IMR-90 (cell line): ENCODE measurements around the gene SEL1L3. TPM values are rescaled to one million over a fixed set of nuclear protein-coding genes. Genes with fewer than 3 reads are reported as not detected.

Source experiments
- ATAC-seq: fragments of 200-7000 bp; cut with Tn5 transposase; 2 replicates; pipeline ENCODE4 v1.9.1; 2020; ENCODE audit warnings: low read depth, mild to moderate bottlenecking, moderate library complexity
- BruUV-seq: library from RNA; stranded (reverse); fragments of 400-500 nt; replicated peaks from 2 replicates; lab custom pipeline; 2021; lab: Mats Ljungman, UMichigan
- CTCF ChIA-PET: fragments of 300-600 bp; formaldehyde crosslinking; extraction: SDS; loops from one replicate; lab custom pipeline; 2021; ENCODE audit warnings: antibody characterized with exemption; lab: Yijun Ruan, JAX
- POLR2A ChIA-PET: fragments of 300-600 bp; sonication (Branson Sonifier 250); formaldehyde crosslinking; loops from one replicate; lab custom pipeline; 2022; ENCODE audit warnings: antibody characterized with exemption; ENCODE audit not compliant: unreplicated experiment; lab: Charles Lee
- DNase-seq: peaks from one replicate; pipeline ENCODE4 v3.0.0; 2013
- H2AFZ ChIP-seq: replicated peaks from 2 replicates; pipeline ENCODE3; 2013; ENCODE audit warnings: low read length, mild to moderate bottlenecking; ENCODE audit not compliant: poor library complexity
- H2AK5ac ChIP-seq: 2 replicates; pipeline ENCODE4 v1.6.1; 2013; ENCODE audit warnings: low read depth, low read length, inconsistent platforms
- H2AK9ac ChIP-seq: replicated peaks from 2 replicates; pipeline ENCODE3; 2013; ENCODE audit warnings: mild to moderate bottlenecking, low read depth, low read length, moderate library complexity; ENCODE audit not compliant: poor library complexity
- H2BK120ac ChIP-seq: 2 replicates; pipeline ENCODE4 v1.6.1; 2013; ENCODE audit warnings: low read depth, low read length, inconsistent platforms
- H2BK15ac ChIP-seq: 3 replicates; pipeline ENCODE4 v1.6.1; 2013; ENCODE audit warnings: low read depth, low read length, inconsistent platforms
- H2BK20ac ChIP-seq: 2 replicates; pipeline ENCODE4 v1.6.1; 2013; ENCODE audit warnings: low read depth, mild to moderate bottlenecking, inconsistent platforms, low read length, moderate library complexity
- H2BK5ac ChIP-seq: 2 replicates; pipeline ENCODE4 v1.6.1; 2013; ENCODE audit warnings: mild to moderate bottlenecking, low read depth, low read length, inconsistent platforms; ENCODE audit not compliant: poor library complexity, severe bottlenecking
- H3K14ac ChIP-seq: replicated peaks from 2 replicates; pipeline ENCODE4 v1.6.1; 2013; ENCODE audit warnings: low read depth, low read length, inconsistent platforms
- H3K18ac ChIP-seq: 2 replicates; pipeline ENCODE4 v1.6.1; 2013; ENCODE audit warnings: low read depth, low read length, control low read depth
- H3K23ac ChIP-seq: 2 replicates; pipeline ENCODE4 v1.6.1; 2013; ENCODE audit warnings: low read depth, low read length, inconsistent platforms
- H3K27ac ChIP-seq: 2 replicates; pipeline ENCODE4 v1.5.1; 2013; ENCODE audit warnings: mild to moderate bottlenecking, control low read depth, low read length; ENCODE audit not compliant: insufficient read depth
- H3K27me3 ChIP-seq: 2 replicates; pipeline ENCODE4 v1.6.1; 2013; ENCODE audit warnings: low read length; ENCODE audit not compliant: control insufficient read depth, insufficient read depth
- H3K36me3 ChIP-seq: 2 replicates; pipeline ENCODE4 v1.6.1; 2013; ENCODE audit warnings: low read length, mixed read lengths; ENCODE audit not compliant: control insufficient read depth, insufficient read depth
- H3K4ac ChIP-seq: 2 replicates; pipeline ENCODE4 v1.6.1; 2013; ENCODE audit warnings: low read depth, low read length, inconsistent platforms
- H3K4me1 ChIP-seq: 2 replicates; pipeline ENCODE4 v1.6.1; 2013; ENCODE audit warnings: low read length, mixed read lengths; ENCODE audit not compliant: control insufficient read depth, insufficient read depth
- H3K4me2 ChIP-seq: 2 replicates; pipeline ENCODE4 v1.6.1; 2013; ENCODE audit warnings: low read depth, mild to moderate bottlenecking, control low read depth, low read length, moderate library complexity
- H3K4me3 ChIP-seq: 2 replicates; pipeline ENCODE4 v1.5.1; 2013; ENCODE audit warnings: low read depth, mild to moderate bottlenecking, control low read depth, low read length, moderate library complexity; ENCODE audit not compliant: insufficient read depth
- H3K56ac ChIP-seq: 2 replicates; pipeline ENCODE4 v1.6.1; 2013; ENCODE audit warnings: low read length, inconsistent platforms; ENCODE audit not compliant: insufficient read depth; ENCODE audit errors: extremely low read depth
- H3K79me1 ChIP-seq, 2 experiments: 2 replicates each; pipeline ENCODE4 v1.6.1; 2013; ENCODE audit warnings: low read length in 2 of 2, inconsistent platforms in 1 of 2, low read depth in 1 of 2
- H3K9ac ChIP-seq: 2 replicates; pipeline ENCODE4 v1.6.1; 2013; ENCODE audit warnings: low read depth, low read length, control low read depth
- H3K9me1 ChIP-seq: 2 replicates; pipeline ENCODE4 v1.6.1; 2013; ENCODE audit warnings: low read length, inconsistent platforms; ENCODE audit not compliant: insufficient read depth
- H3K9me3 ChIP-seq: 2 replicates; pipeline ENCODE4 v1.6.1; 2013; ENCODE audit warnings: low read length; ENCODE audit not compliant: control insufficient read depth, insufficient read depth
- H4K20me1 ChIP-seq: 2 replicates; pipeline ENCODE4 v1.6.1; 2013; ENCODE audit warnings: low read length, inconsistent platforms; ENCODE audit not compliant: insufficient read depth
- H4K5ac ChIP-seq: 2 replicates; pipeline ENCODE4 v1.6.1; 2013; ENCODE audit warnings: mild to moderate bottlenecking, low read depth, low read length, control low read depth
- H4K8ac ChIP-seq, 2 experiments: 2 replicates each; pipeline ENCODE4 v1.6.1; 2013; ENCODE audit warnings: low read depth in 2 of 2, low read length in 2 of 2, control low read depth in 1 of 2, inconsistent platforms in 1 of 2
- H4K91ac ChIP-seq: 2 replicates; pipeline ENCODE4 v1.6.1; 2013; ENCODE audit warnings: low read depth, low read length, inconsistent platforms; ENCODE audit not compliant: insufficient read depth
- BHLHE40 ChIP-seq: fragments of 150-350 bp; IDR thresholded peaks from 2 replicates; pipeline ENCODE4 v1.6.1; 2016; ENCODE audit warnings: mild to moderate bottlenecking, low read depth, low read length
- CHD1 ChIP-seq: IDR thresholded peaks from 2 replicates; pipeline ENCODE4 v1.6.1; 2012; ENCODE audit warnings: low read depth, low read length, improper control_type of control experiment
- CTCF ChIP-seq: conservative IDR thresholded peaks from 2 replicates; pipeline ENCODE4 v1.5.1; 2012; ENCODE audit warnings: mild to moderate bottlenecking, low read depth, low read length, improper control_type of control experiment
- FOS ChIP-seq: fragments of 150-350 bp; IDR thresholded peaks from 2 replicates; pipeline ENCODE4 v1.6.1; 2016; ENCODE audit warnings: low read depth, low read length
- MAFK ChIP-seq: IDR thresholded peaks from 2 replicates; pipeline ENCODE4 v1.6.1; 2012; ENCODE audit warnings: low read depth, low read length, improper control_type of control experiment
- MAZ ChIP-seq: IDR thresholded peaks from 2 replicates; pipeline ENCODE4 v1.6.1; 2012; ENCODE audit warnings: low read depth, mild to moderate bottlenecking, low read length, improper control_type of control experiment, moderate library complexity, borderline replicate concordance
- MXI1 ChIP-seq: IDR thresholded peaks from 2 replicates; pipeline ENCODE4 v1.6.1; 2012; ENCODE audit warnings: low read depth, mild to moderate bottlenecking, low read length, moderate library complexity, borderline replicate concordance
- NFE2L2 ChIP-seq: fragments of 150-350 bp; IDR thresholded peaks from 2 replicates; pipeline ENCODE4 v1.6.1; 2016; ENCODE audit warnings: low read depth, mild to moderate bottlenecking, low read length
- POLR2A ChIP-seq: IDR thresholded peaks from 2 replicates; pipeline ENCODE4 v1.6.1; 2012; ENCODE audit warnings: mild to moderate bottlenecking, low read depth, low read length
- RAD21 ChIP-seq: IDR thresholded peaks from 2 replicates; pipeline ENCODE4 v1.6.1; 2012; ENCODE audit warnings: low read length, improper control_type of control experiment
- RCOR1 ChIP-seq: IDR thresholded peaks from 2 replicates; pipeline ENCODE4 v1.6.1; 2012; ENCODE audit warnings: mild to moderate bottlenecking, low read length, improper control_type of control experiment; ENCODE audit not compliant: insufficient replicate concordance
- RFX5 ChIP-seq: IDR thresholded peaks from 2 replicates; pipeline ENCODE4 v1.8.0; 2012; ENCODE audit warnings: low read depth, mild to moderate bottlenecking, low read length, moderate library complexity
- SMC3 ChIP-seq: fragments of 150-350 bp; IDR thresholded peaks from 2 replicates; pipeline ENCODE4 v1.6.1; 2016; ENCODE audit warnings: low read depth, mild to moderate bottlenecking, antibody characterized with exemption, low read length, moderate library complexity
- WGBS, 2 experiments: methylation state at CpG; one replicate each; pipeline versions ENCODE4 v1.1.5 to v1.1.7; 2013; ENCODE audit warnings: missing lambda C conversion rate in 2 of 2; ENCODE audit not compliant: insufficient read length in 1 of 2; ENCODE audit errors: extremely low coverage in 2 of 2; 5-methylcytosine and 5-hydroxymethylcytosine counted together
- dilution Hi-C: fragments of 300-500 bp; cut with HindIII; formaldehyde crosslinking; loops from one replicate; pipeline ENCODE4 v1.14.3; 2018; ENCODE audit warnings: low sequenced_read_pairs; ENCODE audit not compliant: unreplicated experiment
- in situ Hi-C: fragments of 300-500 bp; cut with MboI; formaldehyde crosslinking; loops from 3 replicates; pipeline ENCODE4 v1.14.3; 2019; ENCODE audit warnings: low sequenced_read_pairs, inconsistent platforms, mixed read lengths
- intact Hi-C: fragments of 100-400 bp; cut with micrococcal nuclease; formaldehyde crosslinking; loops from 2 replicates; pipeline ENCODE4 v1.10.0; 2022
- polyA plus RNA-seq, 3 experiments: library from polyadenylated mRNA; depleted of rRNA; stranded (reverse); fragments of >200 nt; gene quantifications; 2 replicates each; pipeline ENCODE4 v1.2.3, GENCODE V29; 2012; ENCODE audit warnings: low replicate concordance in 1 of 3
- total RNA-seq: library from RNA; depleted of rRNA; stranded (reverse); fragments of >200 nt; gene quantifications from 2 replicates; pipeline ENCODE4 v1.2.3, GENCODE V29; 2012
- TF ChIP-seq, protein P1 (sequence below): fragments of 150-350 bp; IDR thresholded peaks from 2 replicates; pipeline ENCODE4 v1.6.1; 2016; ENCODE audit warnings: low read depth, mild to moderate bottlenecking, low read length, moderate library complexity, borderline replicate concordance

The SEL1L3 gene
- total and polyA plus RNA-seq, 2 of the 4 experiments (the other 2 are of a cell fraction) = 16.4 to 43.7 TPM

GRCh38 chr4:25837107-25837506, 25.7 kb downstream of the SEL1L3 start:
- dilution Hi-C loops = no loop called here
- DNase-seq (no peak), ATAC-seq (no peak)
- intact Hi-C loops = no loop called here
- no peaks in the 10 kb centered on the region for H3K9me3 ChIP-seq
- WGBS, 2 experiments = 88% methylated on average over 1 of the region's 4 CpGs; no CpG with 5 or more reads in 1 of the 2 experiments
- ChIA-PET CTCF (interaction anchor here (0.5 to 1.3 kb wide), 2 partner anchors 9 to 301 kb away, joined by 4 read pairs; no protein-coding TSS in a partner anchor), POLR2A (no interaction called here)
- H3K14ac ChIP-seq = no peak overlapping the region
- no peak overlapping the region for H2AFZ ChIP-seq
- H4K20me1 ChIP-seq = no peaks in the 10 kb centered on the region
- H3K79me1 ChIP-seq = peaks cover 3 to 7% of the 10 kb centered on the region in 2 experiments; a peak in 3 of 4 replicates
- H3K4me3 ChIP-seq = no peak overlapping the region
- H3K56ac ChIP-seq = no peak overlapping the region
- no peaks in the 10 kb centered on the region for H3K4me1 ChIP-seq
- H4K91ac ChIP-seq = no peak overlapping the region
- H3K27me3 ChIP-seq = no peaks in the 10 kb centered on the region
- no peak overlapping the region for H3K27ac ChIP-seq
- no peak overlapping the region for H3K18ac ChIP-seq
- no peak overlapping the region for H2BK5ac ChIP-seq
- no peaks in the 10 kb centered on the region for H3K9me1 ChIP-seq
- H3K9ac ChIP-seq = no peak overlapping the region
- no peak overlapping the region for H2AK5ac ChIP-seq
- no TSS peak for BruUV-seq
- no peak overlapping the region for H2BK15ac ChIP-seq
- H3K36me3 ChIP-seq = no peaks in the 10 kb centered on the region
- no peak overlapping the region for H2BK20ac ChIP-seq
- H4K8ac ChIP-seq = no peak overlapping the region
- H3K4me2 ChIP-seq = no peak overlapping the region
- no peak for TF ChIP-seq CHD1
- TF ChIP-seq, protein P1, sequence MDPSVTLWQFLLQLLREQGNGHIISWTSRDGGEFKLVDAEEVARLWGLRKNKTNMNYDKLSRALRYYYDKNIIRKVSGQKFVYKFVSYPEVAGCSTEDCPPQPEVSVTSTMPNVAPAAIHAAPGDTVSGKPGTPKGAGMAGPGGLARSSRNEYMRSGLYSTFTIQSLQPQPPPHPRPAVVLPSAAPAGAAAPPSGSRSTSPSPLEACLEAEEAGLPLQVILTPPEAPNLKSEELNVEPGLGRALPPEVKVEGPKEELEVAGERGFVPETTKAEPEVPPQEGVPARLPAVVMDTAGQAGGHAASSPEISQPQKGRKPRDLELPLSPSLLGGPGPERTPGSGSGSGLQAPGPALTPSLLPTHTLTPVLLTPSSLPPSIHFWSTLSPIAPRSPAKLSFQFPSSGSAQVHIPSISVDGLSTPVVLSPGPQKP = no peak
- no peak for TF ChIP-seq MXI1
- no peak for TF ChIP-seq BHLHE40
- no peak for TF ChIP-seq RAD21
- no peak for TF ChIP-seq CTCF
- no peak for TF ChIP-seq SMC3
- TF ChIP-seq MAZ = no peak
- no peak for TF ChIP-seq MAFK
- TF ChIP-seq POLR2A = no peak
- no peak for TF ChIP-seq RCOR1
- TF ChIP-seq RFX5 = no peak
- TF ChIP-seq FOS = no peak
- TF ChIP-seq NFE2L2 = no peak
- no peak overlapping the region for H3K4ac ChIP-seq
- H4K5ac ChIP-seq = no peak overlapping the region
- no peak overlapping the region for H2BK120ac ChIP-seq
- no peak overlapping the region for H2AK9ac ChIP-seq
- in situ Hi-C loops = no loop called here
- no peak overlapping the region for H3K23ac ChIP-seq
